ENCODE results near the gene AMER1. TPM values are rescaled to one million over a fixed set of nuclear protein-coding genes. Genes with fewer than 3 reads are reported as not detected.

AMER1 gene
- total and polyA plus RNA-seq, 2 of the 4 experiments (the other 2 are of a cell fraction), result 1.3 to 2.2 TPM

GRCh38 chrX:64192040-64192439, 13.5 kb downstream of the AMER1 start:
- ChIA-PET CTCF (no interaction called here), POLR2A (ENCODE audit: unreplicated experiment) (interaction anchor here (0.8 kb wide), 1 partner anchor 9 kb away, joined by 3 read pairs; no protein-coding TSS in a partner anchor)
- no peak overlapping the region for H2AK5ac ChIP-seq (ENCODE audit: low read depth, low read length)
- WGBS, 2 experiments (ENCODE audit: extremely low coverage in 2 of 2, insufficient read length in 1 of 2), result 42% methylated on average over 3 of the region's 3 CpGs; no CpG with 5 or more reads in 1 of the 2 experiments
- H3K56ac ChIP-seq (ENCODE audit: extremely low read depth, insufficient read depth, low read length), result no peak overlapping the region
- TF ChIP-seq SMC3 (IDR thresholded peaks at IDR 0.05; ENCODE audit: low read depth, low read length) (no peak), MXI1 (IDR thresholded peaks at IDR 0.05; ENCODE audit: borderline replicate concordance, low read depth, low read length) (no peak), NFE2L2 (IDR thresholded peaks at IDR 0.05; ENCODE audit: low read depth, low read length) (no peak), POLR2A (IDR thresholded peaks at IDR 0.05; ENCODE audit: low read depth, low read length) (no peak), CHD1 (IDR thresholded peaks at IDR 0.05; ENCODE audit: low read depth, low read length) (no peak), RCOR1 (IDR thresholded peaks at IDR 0.05; ENCODE audit: insufficient replicate concordance, low read length) (no peak), RFX5 (IDR thresholded peaks at IDR 0.05; ENCODE audit: low read depth, low read length) (no peak), USF2 (IDR thresholded peaks at IDR 0.05; ENCODE audit: low read depth, low read length) (no peak), RAD21 (IDR thresholded peaks at IDR 0.05; ENCODE audit: low read length) (no peak), CEBPB (IDR thresholded peaks at IDR 0.05; ENCODE audit: low read depth, low read length) (no peak), FOS (IDR thresholded peaks at IDR 0.05; ENCODE audit: low read depth, low read length) (no peak), MAZ (IDR thresholded peaks at IDR 0.05; ENCODE audit: borderline replicate concordance, low read depth, low read length) (no peak), MAFK (IDR thresholded peaks at IDR 0.05; ENCODE audit: low read depth, low read length) (no peak), BHLHE40 (IDR thresholded peaks at IDR 0.05; ENCODE audit: low read depth, low read length) (no peak)
- TF ChIP-seq, protein P1, sequence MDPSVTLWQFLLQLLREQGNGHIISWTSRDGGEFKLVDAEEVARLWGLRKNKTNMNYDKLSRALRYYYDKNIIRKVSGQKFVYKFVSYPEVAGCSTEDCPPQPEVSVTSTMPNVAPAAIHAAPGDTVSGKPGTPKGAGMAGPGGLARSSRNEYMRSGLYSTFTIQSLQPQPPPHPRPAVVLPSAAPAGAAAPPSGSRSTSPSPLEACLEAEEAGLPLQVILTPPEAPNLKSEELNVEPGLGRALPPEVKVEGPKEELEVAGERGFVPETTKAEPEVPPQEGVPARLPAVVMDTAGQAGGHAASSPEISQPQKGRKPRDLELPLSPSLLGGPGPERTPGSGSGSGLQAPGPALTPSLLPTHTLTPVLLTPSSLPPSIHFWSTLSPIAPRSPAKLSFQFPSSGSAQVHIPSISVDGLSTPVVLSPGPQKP (IDR thresholded peaks at IDR 0.05; ENCODE audit: borderline replicate concordance, low read depth, low read length), result no peak
- TF ChIP-seq, protein P2, sequence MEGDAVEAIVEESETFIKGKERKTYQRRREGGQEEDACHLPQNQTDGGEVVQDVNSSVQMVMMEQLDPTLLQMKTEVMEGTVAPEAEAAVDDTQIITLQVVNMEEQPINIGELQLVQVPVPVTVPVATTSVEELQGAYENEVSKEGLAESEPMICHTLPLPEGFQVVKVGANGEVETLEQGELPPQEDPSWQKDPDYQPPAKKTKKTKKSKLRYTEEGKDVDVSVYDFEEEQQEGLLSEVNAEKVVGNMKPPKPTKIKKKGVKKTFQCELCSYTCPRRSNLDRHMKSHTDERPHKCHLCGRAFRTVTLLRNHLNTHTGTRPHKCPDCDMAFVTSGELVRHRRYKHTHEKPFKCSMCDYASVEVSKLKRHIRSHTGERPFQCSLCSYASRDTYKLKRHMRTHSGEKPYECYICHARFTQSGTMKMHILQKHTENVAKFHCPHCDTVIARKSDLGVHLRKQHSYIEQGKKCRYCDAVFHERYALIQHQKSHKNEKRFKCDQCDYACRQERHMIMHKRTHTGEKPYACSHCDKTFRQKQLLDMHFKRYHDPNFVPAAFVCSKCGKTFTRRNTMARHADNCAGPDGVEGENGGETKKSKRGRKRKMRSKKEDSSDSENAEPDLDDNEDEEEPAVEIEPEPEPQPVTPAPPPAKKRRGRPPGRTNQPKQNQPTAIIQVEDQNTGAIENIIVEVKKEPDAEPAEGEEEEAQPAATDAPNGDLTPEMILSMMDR (conservative IDR thresholded peaks at IDR 0.05; ENCODE audit: low read depth, low read length), result no peak
- BruUV-seq (replicated peaks), result no TSS peak
- H3K4me2 ChIP-seq (ENCODE audit: low read depth, low read length), result no peak overlapping the region
- dilution Hi-C loops (cut with HindIII; ENCODE audit: low sequenced_read_pairs, unreplicated experiment) (no loop called here), in situ Hi-C loops (cut with MboI; ENCODE audit: low sequenced_read_pairs) (no loop called here), intact Hi-C loops (cut with micrococcal nuclease) (no loop called here)
- no peak overlapping the region for H3K27ac ChIP-seq (ENCODE audit: insufficient read depth, low read length)
- no peaks in the 10 kb centered on the region for H3K79me1 ChIP-seq (ENCODE audit: low read depth in 1 of 2, low read length in 2 of 2)
- ATAC-seq (ENCODE audit: low read depth) (no peak), DNase-seq (no peak)
- H2BK20ac ChIP-seq (ENCODE audit: low read depth, low read length), result no peak overlapping the region
- H3K36me3 ChIP-seq (ENCODE audit: control insufficient read depth, insufficient read depth, low read length), result peaks cover 12% of the 10 kb centered on the region
- H2BK15ac ChIP-seq (ENCODE audit: low read depth, low read length), result no peak overlapping the region
- no peaks in the 10 kb centered on the region for H3K4me1 ChIP-seq (ENCODE audit: control insufficient read depth, insufficient read depth, low read length)
- H3K9ac ChIP-seq (ENCODE audit: low read depth, low read length), result no peak overlapping the region
- H2AFZ ChIP-seq (replicated peaks; ENCODE audit: low read length, poor library complexity), result no peak overlapping the region
- H3K23ac ChIP-seq (ENCODE audit: low read depth, low read length), result no peak overlapping the region
- no peak overlapping the region for H4K5ac ChIP-seq (ENCODE audit: low read depth, low read length)
- no peak overlapping the region for H3K18ac ChIP-seq (ENCODE audit: low read depth, low read length)
- no peaks in the 10 kb centered on the region for H3K27me3 ChIP-seq (ENCODE audit: control insufficient read depth, insufficient read depth, low read length)
- H3K9me1 ChIP-seq (ENCODE audit: insufficient read depth, low read length), result no peaks in the 10 kb centered on the region
- no peak overlapping the region for H2AK9ac ChIP-seq (replicated peaks; ENCODE audit: low read depth, low read length, poor library complexity)
- no peak overlapping the region for H3K14ac ChIP-seq (replicated peaks; ENCODE audit: low read depth, low read length)
- H3K4me3 ChIP-seq (ENCODE audit: insufficient read depth, low read depth, low read length), result no peak overlapping the region
- peaks cover 1% of the 10 kb centered on the region; the same call in 1 of the 2 replicates for H3K9me3 ChIP-seq (ENCODE audit: control insufficient read depth, insufficient read depth, low read length)
- no peak overlapping the region for H4K91ac ChIP-seq (ENCODE audit: insufficient read depth, low read depth, low read length)
- H2BK5ac ChIP-seq (ENCODE audit: low read depth, low read length, poor library complexity, severe bottlenecking), result no peak overlapping the region
- no peaks in the 10 kb centered on the region for H4K20me1 ChIP-seq (ENCODE audit: insufficient read depth, low read length)
- H4K8ac ChIP-seq (ENCODE audit: low read depth in 2 of 2, low read length in 2 of 2), result no peak overlapping the region
- no peak overlapping the region for H2BK120ac ChIP-seq (ENCODE audit: low read depth, low read length)
- no peak overlapping the region for H3K4ac ChIP-seq (ENCODE audit: low read depth, low read length)

Measured in IMR-90 (cell line).